WERI-Rb-1 (cell line): ENCODE data around the gene FAM169A.
"Not testable (repeated sequence)": the region's sequence is repeated elsewhere in the genome, so short reads cannot be mapped to it uniquely, and the experiment has no call there.

Experiments
- DNase-seq: peaks from one replicate; pipeline ENCODE4 v3.0.0-alpha.2; 2020
- H3K27ac ChIP-seq: fragments of 250-450 bp; sonication (Bioruptor Pico); 2 replicates; pipeline ENCODE4 v1.5.1; 2020; ENCODE audit warnings: mild to moderate bottlenecking, moderate library complexity
- H3K27me3 ChIP-seq: fragments of 250-450 bp; sonication (Bioruptor Pico); 2 replicates; pipeline ENCODE4 v1.5.1; 2021; ENCODE audit warnings: mild to moderate bottlenecking, low read depth, moderate library complexity; ENCODE audit not compliant: insufficient read depth, severe bottlenecking
- H3K36me3 ChIP-seq: fragments of 250-450 bp; sonication (Bioruptor Pico); 2 replicates; pipeline ENCODE4 v1.5.1; 2020; ENCODE audit warnings: mild to moderate bottlenecking, moderate library complexity
- H3K4me3 ChIP-seq: 2 replicates; pipeline ENCODE4 v1.5.1; 2011; ENCODE audit warnings: low read depth, mild to moderate bottlenecking, control low read depth, low read length
- H3K9me3 ChIP-seq: fragments of 250-450 bp; sonication (Bioruptor Pico); 2 replicates; pipeline ENCODE4 v1.5.1; 2021; ENCODE audit warnings: mild to moderate bottlenecking, moderate library complexity; ENCODE audit not compliant: severe bottlenecking
- TF ChIP-seq, protein P1 (sequence below): IDR thresholded peaks from 2 replicates; pipeline ENCODE4 v1.5.1; 2011; ENCODE audit warnings: low read depth, mild to moderate bottlenecking, control low read depth, inconsistent platforms, low read length

FAM169A gene

DNA sequence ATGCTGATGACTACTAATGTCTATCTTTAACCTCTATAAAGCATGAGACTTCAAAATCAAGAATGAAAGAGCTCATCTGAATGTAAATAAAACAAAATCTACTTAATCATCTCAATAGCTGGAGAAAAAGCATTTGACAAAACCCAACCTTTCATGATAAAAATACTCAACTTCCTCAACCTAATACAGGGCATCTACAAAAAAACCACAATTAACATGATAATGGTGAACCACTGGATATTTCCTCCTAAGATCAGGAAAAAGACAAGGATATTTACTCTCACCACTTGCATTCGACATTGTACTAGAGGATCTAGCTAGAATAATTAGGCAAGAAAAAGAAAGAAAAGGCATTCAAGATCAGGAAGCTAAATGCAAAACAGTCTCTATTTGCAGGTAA is 49.3 kb downstream of the FAM169A start:
- DNase-seq: no peak
- Histone ChIP-seq H3K36me3 (no peaks in the 10 kb centered on the region), H3K27ac (no peak overlapping the region), H3K9me3 (no peaks in the 10 kb centered on the region), H3K27me3 (no peaks in the 10 kb centered on the region), H3K4me3 (no peak overlapping the region)
- TF ChIP-seq, protein P1, sequence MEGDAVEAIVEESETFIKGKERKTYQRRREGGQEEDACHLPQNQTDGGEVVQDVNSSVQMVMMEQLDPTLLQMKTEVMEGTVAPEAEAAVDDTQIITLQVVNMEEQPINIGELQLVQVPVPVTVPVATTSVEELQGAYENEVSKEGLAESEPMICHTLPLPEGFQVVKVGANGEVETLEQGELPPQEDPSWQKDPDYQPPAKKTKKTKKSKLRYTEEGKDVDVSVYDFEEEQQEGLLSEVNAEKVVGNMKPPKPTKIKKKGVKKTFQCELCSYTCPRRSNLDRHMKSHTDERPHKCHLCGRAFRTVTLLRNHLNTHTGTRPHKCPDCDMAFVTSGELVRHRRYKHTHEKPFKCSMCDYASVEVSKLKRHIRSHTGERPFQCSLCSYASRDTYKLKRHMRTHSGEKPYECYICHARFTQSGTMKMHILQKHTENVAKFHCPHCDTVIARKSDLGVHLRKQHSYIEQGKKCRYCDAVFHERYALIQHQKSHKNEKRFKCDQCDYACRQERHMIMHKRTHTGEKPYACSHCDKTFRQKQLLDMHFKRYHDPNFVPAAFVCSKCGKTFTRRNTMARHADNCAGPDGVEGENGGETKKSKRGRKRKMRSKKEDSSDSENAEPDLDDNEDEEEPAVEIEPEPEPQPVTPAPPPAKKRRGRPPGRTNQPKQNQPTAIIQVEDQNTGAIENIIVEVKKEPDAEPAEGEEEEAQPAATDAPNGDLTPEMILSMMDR: no peak

DNA sequence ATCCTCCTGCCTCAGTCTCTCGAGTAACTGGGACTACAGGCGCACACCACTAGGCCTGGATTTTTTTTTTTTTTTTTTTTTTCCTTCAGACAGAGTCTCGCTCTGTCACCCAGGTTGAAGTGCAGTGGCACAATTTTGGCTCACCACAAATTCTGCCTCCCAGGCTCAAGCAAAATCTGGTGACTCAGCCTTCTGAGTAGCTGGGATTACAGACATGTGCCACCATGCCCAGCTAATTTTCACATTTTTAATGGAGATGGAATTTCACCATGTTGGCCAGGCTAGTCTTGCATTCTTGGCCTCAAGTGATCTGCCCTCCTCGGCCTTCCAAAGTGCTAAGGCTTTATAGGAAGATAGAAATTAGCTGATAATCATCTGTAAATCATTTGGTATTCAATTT is 55.3 kb downstream of the FAM169A start:
- TF ChIP-seq, protein P1: no peak
- Histone ChIP-seq H3K4me3 (no peak overlapping the region), H3K27ac (no peak overlapping the region), H3K27me3 (no peaks in the 10 kb centered on the region), H3K36me3 (no peaks in the 10 kb centered on the region), H3K9me3 (no peaks in the 10 kb centered on the region)
- no peak for DNase-seq

DNA sequence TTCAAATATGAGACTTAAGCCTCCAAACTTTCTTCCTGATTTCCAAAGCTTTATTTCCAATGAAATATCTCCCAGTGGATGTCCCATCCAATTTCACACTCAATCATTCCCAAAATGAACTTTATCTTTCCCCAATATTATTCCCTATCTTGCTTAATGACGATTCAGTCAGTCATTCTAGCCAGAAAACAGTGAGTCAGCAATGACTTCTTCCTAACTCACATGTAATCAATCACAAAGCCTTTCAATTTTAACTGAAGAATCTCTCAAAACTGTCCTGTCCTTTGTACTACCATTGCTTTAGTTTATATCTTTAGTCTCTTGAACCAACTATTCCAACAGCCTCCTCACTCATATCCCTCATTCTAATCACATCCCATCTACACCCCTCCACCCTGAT is 64.2 kb downstream of the FAM169A start:
- Histone ChIP-seq H3K9me3 (no peaks in the 10 kb centered on the region), H3K27ac (no peak overlapping the region), H3K27me3 (no peaks in the 10 kb centered on the region), H3K4me3 (no peak overlapping the region), H3K36me3 (peaks cover 16% of the 10 kb centered on the region)
- no peak for DNase-seq
- TF ChIP-seq, protein P1: no peak

DNA sequence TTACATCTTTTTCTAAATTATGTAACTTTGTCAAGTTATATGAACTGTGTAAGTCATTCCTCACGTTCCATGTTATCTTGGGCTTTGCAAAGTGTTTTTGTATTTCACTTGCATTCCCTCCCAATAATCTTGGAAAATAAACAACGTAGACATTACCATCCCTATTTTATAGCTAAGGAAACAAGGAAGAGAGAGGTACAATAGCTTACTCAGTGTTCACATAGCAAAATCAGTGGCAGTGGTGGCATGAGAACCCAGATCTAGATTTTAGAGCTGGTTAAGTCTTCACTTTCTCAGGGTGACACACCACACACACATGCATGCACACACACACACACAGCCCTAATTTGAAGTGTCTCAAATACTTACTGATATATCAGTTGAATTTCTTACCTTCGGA is 65.0 kb downstream of the FAM169A start:
- Histone ChIP-seq H3K27me3 (no peaks in the 10 kb centered on the region), H3K27ac (no peak overlapping the region), H3K9me3 (no peaks in the 10 kb centered on the region), H3K36me3 (peaks cover 16% of the 10 kb centered on the region), H3K4me3 (no peak overlapping the region)
- TF ChIP-seq, protein P1: no peak
- DNase-seq: no peak

DNA sequence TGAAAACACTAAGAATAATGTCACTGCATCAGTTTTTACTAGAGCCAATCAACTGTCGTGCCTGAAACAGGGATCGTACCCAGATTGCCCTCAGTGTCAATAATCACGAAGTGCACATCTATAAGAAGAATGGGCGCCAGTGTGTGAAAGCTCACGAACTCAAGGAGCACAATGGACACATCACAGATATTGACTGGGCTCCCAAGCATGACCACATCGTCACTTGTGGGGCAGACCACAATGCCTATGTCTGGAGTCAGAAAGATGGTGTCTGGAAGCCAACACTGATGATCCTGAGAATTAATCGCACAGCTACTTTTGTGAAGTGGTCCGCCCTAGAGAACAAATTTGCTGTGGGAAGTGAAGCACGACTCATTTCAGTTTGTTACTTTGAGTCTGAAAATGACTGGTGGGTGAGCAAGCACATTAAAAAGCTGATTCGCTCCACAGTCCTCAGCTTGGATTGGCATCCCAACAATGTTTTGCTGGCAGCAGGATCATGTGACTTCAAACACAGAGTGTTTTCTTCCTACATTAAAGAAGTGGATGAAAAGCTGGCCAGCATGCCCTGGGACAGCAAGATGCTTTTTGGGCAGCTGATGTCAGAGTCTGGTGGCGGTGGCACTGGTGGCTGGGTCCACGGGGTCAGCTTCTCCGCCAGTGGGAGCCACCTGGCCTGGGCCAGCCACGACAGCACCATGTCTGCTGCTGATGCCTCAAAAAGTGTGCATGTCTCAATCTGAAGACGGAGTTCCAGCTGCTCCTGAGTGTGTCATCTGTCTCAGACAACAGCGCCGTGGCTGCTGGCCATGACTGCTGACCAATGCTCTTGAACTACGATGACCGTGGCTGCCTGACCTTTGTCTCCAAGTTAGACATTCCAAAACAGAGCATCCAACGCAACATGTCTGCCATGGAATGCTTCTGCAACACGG is 66.9 kb downstream of the FAM169A start:
- no peak overlapping the region for H3K4me3 ChIP-seq
- TF ChIP-seq, protein P1: no peak
- H3K36me3 ChIP-seq: peaks cover 25% of the 10 kb centered on the region
- H3K27ac ChIP-seq: no peak overlapping the region
- H3K27me3 ChIP-seq: no peaks in the 10 kb centered on the region
- no peak for DNase-seq
- no peaks in the 10 kb centered on the region for H3K9me3 ChIP-seq

DNA sequence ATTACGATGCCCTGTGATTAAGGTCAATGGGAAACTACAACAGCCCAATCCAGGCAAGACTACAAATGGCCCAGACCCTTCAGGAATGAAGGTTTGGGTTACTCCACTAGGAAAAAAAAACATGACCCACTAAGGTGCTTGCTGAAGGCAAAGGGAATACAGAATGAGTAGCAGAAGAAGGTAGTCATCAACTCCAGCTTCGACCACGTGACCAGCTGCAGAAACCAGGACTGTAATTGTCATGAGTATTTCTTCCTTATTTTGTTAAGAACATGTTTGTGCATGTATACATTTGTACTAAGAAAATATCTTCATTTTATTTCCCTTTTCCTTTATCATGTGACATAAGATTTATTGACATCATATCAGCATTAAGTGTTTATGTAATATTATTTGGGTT is 74.5 kb downstream of the FAM169A start:
- H3K36me3 ChIP-seq: peaks cover 37% of the 10 kb centered on the region

More for the DNA sequence above, 74.5 kb downstream of the FAM169A start:
- not testable (repeated sequence) for DNase-seq, H3K4me3 ChIP-seq, H3K27ac ChIP-seq, H3K27me3 ChIP-seq, H3K9me3 ChIP-seq
